ENCODE measurements around the gene EDDM3A. TPM values are rescaled to one million over a fixed set of nuclear protein-coding genes. Genes with fewer than 3 reads are reported as not detected.
"Not testable (repeated sequence)": the region's sequence is repeated elsewhere in the genome, so short reads cannot be mapped to it uniquely, and the experiment has no call there.

The EDDM3A gene
- polyA plus RNA-seq, 4 donors, result not detected

- WGBS, 3 donors, result 85 to 88% (median 87%) methylated on average over 5 of the region's 5 CpGs
- not testable (repeated sequence) for H3K27ac ChIP-seq (ENCODE audit: low read depth in 1 of 3, low read length in 2 of 3); H3K36me3 ChIP-seq (ENCODE audit: control insufficient read depth in 3 of 3, insufficient read depth in 2 of 3, low read depth in 1 of 3, low read length in 3 of 3); H3K27me3 ChIP-seq (ENCODE audit: control insufficient read depth in 3 of 3, insufficient read depth in 3 of 3, low read length in 3 of 3); H3K4me3 ChIP-seq (ENCODE audit: low read depth in 1 of 3, low read length in 3 of 3); H3K9me3 ChIP-seq (ENCODE audit: control insufficient read depth in 2 of 2, insufficient read depth in 1 of 2, low read depth in 1 of 2, low read length in 1 of 2); H3K4me1 ChIP-seq (ENCODE audit: control insufficient read depth in 3 of 3, insufficient read depth in 2 of 3, low read depth in 1 of 3, low read length in 2 of 3); FAIRE-seq; DNase-seq
Observed at GRCh38 chr14:20759465-20759864, 13.8 kb downstream of the EDDM3A start.

- FAIRE-seq (no peak), DNase-seq (no peak)
- Histone ChIP-seq H3K36me3 (ENCODE audit: control insufficient read depth in 3 of 3, insufficient read depth in 2 of 3, low read depth in 1 of 3, low read length in 3 of 3) (no peaks in the 10 kb centered on the region), H3K4me3 (ENCODE audit: low read depth in 1 of 3, low read length in 3 of 3) (no peak overlapping the region), H3K9me3 (ENCODE audit: control insufficient read depth in 2 of 2, insufficient read depth in 1 of 2, low read depth in 1 of 2, low read length in 1 of 2) (no peaks in the 10 kb centered on the region), H3K27ac (ENCODE audit: low read depth in 1 of 3, low read length in 2 of 3) (no peak overlapping the region), H3K27me3 (ENCODE audit: control insufficient read depth in 3 of 3, insufficient read depth in 3 of 3, low read length in 3 of 3) (no peaks in the 10 kb centered on the region), H3K4me1 (ENCODE audit: control insufficient read depth in 3 of 3, insufficient read depth in 2 of 3, low read depth in 1 of 3, low read length in 2 of 3) (no peaks in the 10 kb centered on the region)
Observed at GRCh38 chr14:20760950-20761349, 15.3 kb downstream of the EDDM3A start.

- WGBS, 3 donors, result 79 to 92% (median 86%) methylated on average over 3 of the region's 3 CpGs
Observed at GRCh38 chr14:20768593-20768892, 22.9 kb downstream of the EDDM3A start.

GRCh38 chr14:20769421-20769820 lies 23.7 kb downstream of the EDDM3A start:
- H3K4me3 ChIP-seq (ENCODE audit: low read depth in 1 of 3, low read length in 3 of 3), result no peak overlapping the region
- no peak overlapping the region for H3K27ac ChIP-seq (ENCODE audit: low read depth in 1 of 3, low read length in 2 of 3)
- FAIRE-seq (no peak), DNase-seq (no peak)
- H3K9me3 ChIP-seq (ENCODE audit: control insufficient read depth in 2 of 2, insufficient read depth in 1 of 2, low read depth in 1 of 2, low read length in 1 of 2), result no peaks in the 10 kb centered on the region
- 81 to 83% (median 83%) methylated on average over 3 of the region's 3 CpGs for WGBS, 3 donors
- no peaks in the 10 kb centered on the region for H3K36me3 ChIP-seq (ENCODE audit: control insufficient read depth in 3 of 3, insufficient read depth in 2 of 3, low read depth in 1 of 3, low read length in 3 of 3)
- no peaks in the 10 kb centered on the region for H3K4me1 ChIP-seq (ENCODE audit: control insufficient read depth in 3 of 3, insufficient read depth in 2 of 3, low read depth in 1 of 3, low read length in 2 of 3)
- no peaks in the 10 kb centered on the region for H3K27me3 ChIP-seq (ENCODE audit: control insufficient read depth in 3 of 3, insufficient read depth in 3 of 3, low read length in 3 of 3)

More at GRCh38 chr14:20768593-20768892, 22.9 kb downstream of the EDDM3A start:
- DNase-seq, result no peak
- Histone ChIP-seq H3K27ac (ENCODE audit: low read depth in 1 of 3, low read length in 2 of 3) (no peak overlapping the region), H3K4me3 (ENCODE audit: low read depth in 1 of 3, low read length in 3 of 3) (no peak overlapping the region), H3K36me3 (ENCODE audit: control insufficient read depth in 3 of 3, insufficient read depth in 2 of 3, low read depth in 1 of 3, low read length in 3 of 3) (no peaks in the 10 kb centered on the region), H3K27me3 (ENCODE audit: control insufficient read depth in 3 of 3, insufficient read depth in 3 of 3, low read length in 3 of 3) (no peaks in the 10 kb centered on the region), H3K4me1 (ENCODE audit: control insufficient read depth in 3 of 3, insufficient read depth in 2 of 3, low read depth in 1 of 3, low read length in 2 of 3) (no peaks in the 10 kb centered on the region), H3K9me3 (ENCODE audit: control insufficient read depth in 2 of 2, insufficient read depth in 1 of 2, low read depth in 1 of 2, low read length in 1 of 2) (no peaks in the 10 kb centered on the region)
- FAIRE-seq, result no peak

GRCh38 chr14:20772650-20773049 lies 27.0 kb downstream of the EDDM3A start:
- no peak overlapping the region for H3K27ac ChIP-seq (ENCODE audit: low read depth in 1 of 3, low read length in 2 of 3)
- H3K36me3 ChIP-seq (ENCODE audit: control insufficient read depth in 3 of 3, insufficient read depth in 2 of 3, low read depth in 1 of 3, low read length in 3 of 3), result no peaks in the 10 kb centered on the region
- H3K4me1 ChIP-seq (ENCODE audit: control insufficient read depth in 3 of 3, insufficient read depth in 2 of 3, low read depth in 1 of 3, low read length in 2 of 3), result no peaks in the 10 kb centered on the region
- H3K27me3 ChIP-seq (ENCODE audit: control insufficient read depth in 3 of 3, insufficient read depth in 3 of 3, low read length in 3 of 3), result no peaks in the 10 kb centered on the region
- WGBS, 3 donors, result 69 to 82% (median 71%) methylated on average over 3 of the region's 3 CpGs
- DNase-seq, result no peak
- no peak overlapping the region for H3K4me3 ChIP-seq (ENCODE audit: low read depth in 1 of 3, low read length in 3 of 3)
- no peak for FAIRE-seq
- H3K9me3 ChIP-seq (ENCODE audit: control insufficient read depth in 2 of 2, insufficient read depth in 1 of 2, low read depth in 1 of 2, low read length in 1 of 2), result no peaks in the 10 kb centered on the region

GRCh38 chr14:20774258-20774824 lies 28.7 kb downstream of the EDDM3A start:
- no peak for DNase-seq
- H3K4me1 ChIP-seq (ENCODE audit: control insufficient read depth in 3 of 3, insufficient read depth in 2 of 3, low read depth in 1 of 3, low read length in 2 of 3), result no peaks in the 10 kb centered on the region
- H3K4me3 ChIP-seq (ENCODE audit: low read depth in 1 of 3, low read length in 3 of 3), result no peak overlapping the region
- WGBS, 3 donors, result 65 to 78% (median 76%) methylated on average over 5 of the region's 5 CpGs
- H3K9me3 ChIP-seq (ENCODE audit: control insufficient read depth in 2 of 2, insufficient read depth in 1 of 2, low read depth in 1 of 2, low read length in 1 of 2), result no peaks in the 10 kb centered on the region
- no peaks in the 10 kb centered on the region for H3K36me3 ChIP-seq (ENCODE audit: control insufficient read depth in 3 of 3, insufficient read depth in 2 of 3, low read depth in 1 of 3, low read length in 3 of 3)
- no peaks in the 10 kb centered on the region for H3K27me3 ChIP-seq (ENCODE audit: control insufficient read depth in 3 of 3, insufficient read depth in 3 of 3, low read length in 3 of 3)
- FAIRE-seq, result no peak
- no peak overlapping the region for H3K27ac ChIP-seq (ENCODE audit: low read depth in 1 of 3, low read length in 2 of 3)

- no peak for FAIRE-seq
- no peaks in the 10 kb centered on the region for H3K4me1 ChIP-seq (ENCODE audit: control insufficient read depth in 3 of 3, insufficient read depth in 2 of 3, low read depth in 1 of 3, low read length in 2 of 3)
- H3K4me3 ChIP-seq (ENCODE audit: low read depth in 1 of 3, low read length in 3 of 3), result no peak overlapping the region
- no peaks in the 10 kb centered on the region for H3K27me3 ChIP-seq (ENCODE audit: control insufficient read depth in 3 of 3, insufficient read depth in 3 of 3, low read length in 3 of 3)
- DNase-seq, result no peak
- 73 to 93% (median 84%) methylated on average over 6 of the region's 6 CpGs for WGBS, 3 donors
- no peak overlapping the region for H3K27ac ChIP-seq (ENCODE audit: low read depth in 1 of 3, low read length in 2 of 3)
- no peaks in the 10 kb centered on the region for H3K36me3 ChIP-seq (ENCODE audit: control insufficient read depth in 3 of 3, insufficient read depth in 2 of 3, low read depth in 1 of 3, low read length in 3 of 3)
- H3K9me3 ChIP-seq (ENCODE audit: control insufficient read depth in 2 of 2, insufficient read depth in 1 of 2, low read depth in 1 of 2, low read length in 1 of 2), result no peaks in the 10 kb centered on the region
Observed at GRCh38 chr14:20775043-20775442, 29.4 kb downstream of the EDDM3A start.

- Histone ChIP-seq H3K4me1 (ENCODE audit: control insufficient read depth in 3 of 3, insufficient read depth in 2 of 3, low read depth in 1 of 3, low read length in 2 of 3) (no peaks in the 10 kb centered on the region), H3K27ac (ENCODE audit: low read depth in 1 of 3, low read length in 2 of 3) (no peak overlapping the region), H3K27me3 (ENCODE audit: control insufficient read depth in 3 of 3, insufficient read depth in 3 of 3, low read length in 3 of 3) (no peaks in the 10 kb centered on the region), H3K4me3 (ENCODE audit: low read depth in 1 of 3, low read length in 3 of 3) (no peak overlapping the region), H3K36me3 (ENCODE audit: control insufficient read depth in 3 of 3, insufficient read depth in 2 of 3, low read depth in 1 of 3, low read length in 3 of 3) (no peaks in the 10 kb centered on the region), H3K9me3 (ENCODE audit: control insufficient read depth in 2 of 2, insufficient read depth in 1 of 2, low read depth in 1 of 2, low read length in 1 of 2) (no peaks in the 10 kb centered on the region)
- DNase-seq (no peak), FAIRE-seq (no peak)
- WGBS, 3 donors, result 81 to 100% (median 87%) methylated on average over 1 of the region's 1 CpG
Observed at GRCh38 chr14:20775901-20776300, 30.2 kb downstream of the EDDM3A start.

GRCh38 chr14:20781803-20782202 lies 36.1 kb downstream of the EDDM3A start:
- WGBS, 3 donors, result 14 to 30% (median 26%) methylated on average over 4 of the region's 4 CpGs
- Histone ChIP-seq H3K4me3 (ENCODE audit: low read depth in 1 of 3, low read length in 3 of 3) (peak overlapping the region in 1 of 3 donors; percentile 18), H3K27me3 (ENCODE audit: control insufficient read depth in 3 of 3, insufficient read depth in 3 of 3, low read length in 3 of 3) (no peaks in the 10 kb centered on the region), H3K27ac (ENCODE audit: low read depth in 1 of 3, low read length in 2 of 3) (peak overlapping the region in 2 of 3 donors; percentile 39 to 61), H3K36me3 (ENCODE audit: control insufficient read depth in 3 of 3, insufficient read depth in 2 of 3, low read depth in 1 of 3, low read length in 3 of 3) (no peaks in the 10 kb centered on the region), H3K4me1 (ENCODE audit: control insufficient read depth in 3 of 3, insufficient read depth in 2 of 3, low read depth in 1 of 3, low read length in 2 of 3) (peaks cover 0 to 6% (median 4%) of the 10 kb centered on the region in 3 donors), H3K9me3 (ENCODE audit: control insufficient read depth in 2 of 2, insufficient read depth in 1 of 2, low read depth in 1 of 2, low read length in 1 of 2) (no peaks in the 10 kb centered on the region)
- no peak for FAIRE-seq
- no peak for DNase-seq

Data from small intestine (tissue), 7 donors.